Stimulated activated CD4-positive, alpha-beta T cell treated with anti-CD3 and anti-CD28 coated beads, Interleukin-12 subunit alpha, Interleukin-12 subunit beta, amount 100 ng/mL, for 48 hours (primary cell): ENCODE data around the gene TRPM2.
"Not testable (repeated sequence)": the region's sequence is repeated elsewhere in the genome, so short reads cannot be mapped to it uniquely, and the experiment has no call there.

Experiments
- DNase-seq, 3 donors: peaks; one replicate each; pipeline ENCODE4 v3.0.0-alpha.2; 2020; ENCODE audit warnings: low read depth in 2 of 3, low spot score in 1 of 3

Gene TRPM2

DNA sequence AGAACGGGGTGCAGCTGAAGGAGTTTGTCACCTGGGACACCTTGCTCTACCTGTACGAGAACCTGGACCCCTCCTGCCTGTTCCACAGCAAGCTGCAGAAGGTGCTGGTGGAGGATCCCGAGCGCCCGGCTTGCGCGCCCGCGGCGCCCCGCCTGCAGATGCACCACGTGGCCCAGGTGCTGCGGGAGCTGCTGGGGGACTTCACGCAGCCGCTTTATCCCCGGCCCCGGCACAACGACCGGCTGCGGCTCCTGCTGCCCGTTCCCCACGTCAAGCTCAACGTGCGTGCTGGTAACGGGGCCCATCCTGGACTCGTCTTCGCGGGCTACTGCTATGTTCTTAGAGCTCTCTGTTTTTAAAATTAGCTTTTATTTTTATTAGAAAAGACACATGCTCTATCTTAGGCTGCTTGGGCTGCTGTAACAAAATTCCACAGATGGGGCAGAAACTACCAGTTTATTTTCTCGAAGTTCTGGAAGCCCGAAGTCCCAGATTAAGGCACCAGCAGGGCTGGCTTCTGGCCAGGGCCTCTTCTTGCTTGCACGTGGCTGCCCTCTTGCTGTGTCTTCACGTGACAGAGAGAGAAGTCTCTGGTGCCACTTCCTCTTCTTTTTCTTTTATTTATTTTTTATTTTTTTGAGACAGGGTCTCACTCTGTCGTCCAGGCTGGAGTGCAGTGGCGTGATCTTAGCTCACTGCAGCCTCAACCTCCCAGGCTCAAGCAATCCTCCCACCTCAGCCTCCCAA is 38.1 kb downstream of the TRPM2 start:
- DNase-seq: no peak

DNA sequence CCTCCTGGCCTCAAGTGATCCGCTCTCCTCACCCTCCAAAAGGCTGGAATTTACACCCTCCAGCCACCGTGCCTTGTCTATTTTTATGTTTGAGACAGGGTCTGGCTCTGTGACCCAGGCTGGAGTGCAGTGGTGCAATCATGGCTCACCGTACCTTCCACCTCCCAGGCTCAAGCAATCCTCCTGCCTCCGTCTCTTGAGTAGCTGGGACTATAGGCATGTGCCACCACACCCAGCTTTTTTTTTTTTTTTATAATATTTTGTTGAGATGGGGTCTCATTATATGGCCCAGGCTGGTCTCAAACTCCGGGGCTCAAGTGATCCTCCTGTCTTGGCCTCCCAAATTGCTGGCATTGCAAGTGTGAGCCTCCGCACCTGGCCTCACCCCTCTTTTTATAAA is 38.8 kb downstream of the TRPM2 start:
- no peak for DNase-seq

DNA sequence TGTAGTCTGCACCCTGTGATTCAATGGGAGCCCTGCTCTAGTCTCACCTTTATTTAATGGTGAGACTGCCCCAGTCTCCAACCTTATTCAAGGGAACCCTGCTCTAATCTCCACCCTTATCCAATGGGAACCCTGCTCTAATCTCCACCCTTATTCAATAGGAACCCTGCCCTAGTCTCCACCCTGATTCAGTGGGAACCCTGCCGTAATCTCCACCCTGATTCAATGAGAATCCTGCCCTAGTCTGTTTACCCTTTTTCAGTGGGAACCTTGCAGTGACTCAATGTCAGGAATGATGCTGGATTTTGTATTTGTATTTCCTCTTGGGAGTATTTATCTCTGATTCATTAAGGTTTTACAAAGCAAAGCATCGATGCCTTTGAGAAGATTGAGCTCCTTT is 39.5 kb downstream of the TRPM2 start:
- no peak for DNase-seq

DNA sequence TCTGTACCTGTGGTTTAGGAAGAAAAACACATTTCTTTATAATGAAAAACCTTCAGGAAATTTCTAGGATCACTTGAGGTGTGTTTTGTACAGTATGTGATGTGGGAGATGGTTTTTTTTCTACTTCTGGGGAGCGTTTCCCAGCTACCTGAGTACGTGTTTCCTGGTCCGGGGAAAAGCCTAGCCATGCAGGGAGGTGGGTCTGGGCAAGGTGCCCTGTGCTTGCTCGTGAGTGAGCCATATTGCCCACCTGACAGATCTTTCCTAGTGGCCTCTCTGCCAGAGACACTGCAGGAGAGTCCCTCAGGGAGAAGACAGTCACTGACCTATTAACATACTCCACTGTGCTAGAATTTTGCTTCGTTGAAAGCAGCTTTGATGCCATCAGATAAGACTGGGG is 41.3 kb downstream of the TRPM2 start:
- DNase-seq: no peak

DNA sequence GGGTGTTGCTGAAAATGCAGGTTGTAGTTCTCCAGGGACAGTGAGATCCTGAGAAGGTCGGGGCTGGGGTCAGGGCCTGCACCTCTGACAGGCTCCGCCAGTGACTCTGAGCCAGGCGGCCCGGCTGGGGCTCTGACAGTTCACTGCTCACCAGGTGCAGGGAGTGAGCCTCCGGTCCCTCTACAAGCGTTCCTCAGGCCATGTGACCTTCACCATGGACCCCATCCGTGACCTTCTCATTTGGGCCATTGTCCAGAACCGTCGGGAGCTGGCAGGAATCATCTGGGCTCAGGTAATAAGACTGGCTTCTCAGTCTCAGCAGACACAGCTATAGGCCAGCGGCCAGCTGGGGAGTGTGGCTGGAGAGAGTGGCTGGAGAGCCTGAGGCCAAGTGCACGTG is 41.8 kb downstream of the TRPM2 start:
- DNase-seq: no peak

DNA sequence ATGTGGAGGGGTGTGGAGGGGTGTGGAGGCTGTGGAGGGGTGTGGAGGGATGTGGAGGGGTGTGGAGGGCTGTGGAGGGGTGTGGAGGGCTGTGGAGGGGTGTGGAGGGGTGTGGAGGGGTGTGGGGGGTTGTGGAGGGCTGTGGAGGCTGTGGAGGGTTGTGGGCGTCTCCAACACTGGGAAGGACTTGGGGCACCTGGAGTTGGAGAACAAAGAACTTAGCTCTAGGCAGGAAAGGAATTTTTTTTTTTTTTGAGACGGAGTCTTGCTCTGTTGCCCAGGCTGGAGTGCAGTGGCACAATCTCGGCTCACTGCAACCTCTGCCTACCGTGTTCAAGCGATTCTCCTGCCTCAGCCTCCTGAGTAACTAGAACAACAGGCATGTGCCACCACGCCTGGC is 43.4 kb downstream of the TRPM2 start:
- DNase-seq: not testable (repeated sequence)

DNA sequence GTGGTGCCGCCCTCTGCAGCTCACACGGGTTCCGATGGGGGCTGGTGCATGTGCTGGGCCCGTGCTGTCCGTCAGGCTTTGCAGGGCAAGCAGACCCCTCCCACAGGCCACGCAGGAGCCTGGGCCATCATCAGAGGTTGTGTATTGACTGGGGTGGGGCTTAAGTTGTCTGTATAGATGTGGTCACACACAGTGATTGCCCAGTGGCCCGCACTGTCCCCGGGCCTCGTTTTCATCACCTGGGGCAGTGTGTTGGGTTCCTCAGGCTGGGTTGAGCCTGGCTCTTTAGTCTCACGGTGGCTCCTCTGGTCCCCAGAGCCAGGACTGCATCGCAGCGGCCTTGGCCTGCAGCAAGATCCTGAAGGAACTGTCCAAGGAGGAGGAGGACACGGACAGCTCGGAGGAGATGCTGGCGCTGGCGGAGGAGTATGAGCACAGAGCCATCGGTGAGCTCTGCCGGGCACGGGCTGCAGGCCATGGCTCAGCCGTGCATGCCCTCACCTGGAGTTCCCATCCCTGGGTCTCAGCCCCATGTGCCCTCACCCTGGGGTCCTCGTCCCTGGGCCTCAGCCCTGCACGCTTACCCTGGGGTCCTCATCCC is 44.1 kb downstream of the TRPM2 start:
- no peak for DNase-seq

DNA sequence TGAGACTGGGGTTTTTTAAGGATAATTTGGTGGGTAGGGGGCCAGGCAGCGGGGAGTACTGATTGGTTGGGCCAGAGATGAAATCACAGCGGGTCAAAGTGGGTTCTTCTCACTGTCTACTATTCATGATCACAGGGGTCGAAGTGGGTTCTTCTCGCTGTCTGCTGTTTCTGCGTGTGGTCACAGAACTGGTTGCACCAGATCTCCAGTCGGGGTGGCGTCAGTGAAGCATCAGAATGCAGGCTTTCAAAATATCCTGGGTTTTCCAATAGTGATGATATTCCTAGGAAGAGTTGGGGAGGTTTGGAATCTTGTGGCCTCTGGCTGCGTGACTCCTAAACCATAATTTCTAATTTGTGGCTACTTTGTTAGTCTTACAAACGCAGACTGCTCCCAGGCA is 45.1 kb downstream of the TRPM2 start:
- no peak for DNase-seq

DNA sequence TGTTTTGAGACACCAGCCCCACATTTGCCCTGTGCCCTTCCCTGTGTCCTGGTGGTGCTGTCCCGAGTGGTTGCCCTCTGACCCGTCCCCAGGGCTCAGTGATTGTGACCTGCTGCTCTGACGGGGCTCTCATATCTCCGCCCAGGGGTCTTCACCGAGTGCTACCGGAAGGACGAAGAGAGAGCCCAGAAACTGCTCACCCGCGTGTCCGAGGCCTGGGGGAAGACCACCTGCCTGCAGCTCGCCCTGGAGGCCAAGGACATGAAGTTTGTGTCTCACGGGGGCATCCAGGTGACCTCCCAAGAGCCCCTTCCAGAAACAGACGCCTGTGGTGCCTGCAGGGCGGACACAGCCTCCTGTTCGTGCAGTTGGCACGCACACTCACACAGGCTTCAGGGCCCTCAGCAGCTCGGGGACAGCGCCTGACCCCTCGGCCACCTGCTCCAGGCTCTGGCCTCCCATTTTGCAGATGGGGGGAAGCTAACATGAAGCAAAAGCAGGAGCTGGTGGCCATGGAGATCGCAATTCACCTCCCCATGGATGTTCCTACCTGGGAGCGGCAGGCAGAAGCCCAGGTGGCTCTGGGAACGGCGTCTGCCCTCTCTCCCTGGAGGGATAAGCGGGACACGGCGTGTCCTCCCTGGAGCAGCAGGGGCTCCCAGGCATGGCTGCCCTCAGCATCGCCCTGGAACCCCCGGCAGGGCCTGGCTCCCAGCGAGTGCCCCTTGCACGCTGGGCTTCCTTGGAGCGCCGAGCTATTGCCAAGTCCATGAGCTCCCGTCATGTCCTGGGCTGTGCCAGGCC is 45.9 kb downstream of the TRPM2 start:
- DNase-seq: no peak

DNA sequence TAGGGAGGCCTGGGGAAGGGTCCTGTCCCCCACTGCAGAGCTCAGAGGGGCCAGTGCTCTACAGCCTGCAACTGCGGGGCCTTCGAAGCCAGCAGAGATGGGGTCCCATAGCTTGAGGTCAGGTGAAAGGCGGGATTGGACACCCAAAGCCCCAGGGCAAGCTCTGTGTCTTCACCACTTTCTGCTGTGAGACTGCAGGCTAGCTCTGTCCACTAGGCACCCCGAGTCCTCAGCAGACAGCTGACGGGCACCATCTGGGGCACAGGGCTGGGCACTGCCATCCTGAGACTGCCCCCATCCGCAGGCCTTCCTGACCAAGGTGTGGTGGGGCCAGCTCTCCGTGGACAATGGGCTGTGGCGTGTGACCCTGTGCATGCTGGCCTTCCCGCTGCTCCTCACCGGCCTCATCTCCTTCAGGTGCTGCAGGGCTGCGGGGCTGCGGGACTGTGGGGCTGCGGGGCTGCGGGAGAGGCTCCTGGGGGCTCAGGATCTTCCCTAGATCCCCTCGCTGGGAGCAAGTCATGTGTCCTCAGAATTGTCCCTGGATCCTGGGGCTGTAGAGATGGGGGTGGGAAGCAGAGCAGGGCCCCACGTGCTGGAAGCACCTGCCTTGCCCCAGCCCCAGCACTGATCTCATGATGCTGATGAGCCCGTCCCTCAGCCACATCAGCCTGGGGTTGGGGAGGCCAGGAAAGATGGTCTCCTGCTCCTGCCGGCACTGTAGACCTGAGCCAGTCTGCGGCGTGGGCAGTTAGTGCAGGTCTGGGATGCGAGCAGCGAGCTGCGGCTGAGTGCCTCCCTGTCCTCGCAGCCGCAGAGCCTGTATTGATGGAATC is 46.8 kb downstream of the TRPM2 start:
- DNase-seq: no peak

DNA sequence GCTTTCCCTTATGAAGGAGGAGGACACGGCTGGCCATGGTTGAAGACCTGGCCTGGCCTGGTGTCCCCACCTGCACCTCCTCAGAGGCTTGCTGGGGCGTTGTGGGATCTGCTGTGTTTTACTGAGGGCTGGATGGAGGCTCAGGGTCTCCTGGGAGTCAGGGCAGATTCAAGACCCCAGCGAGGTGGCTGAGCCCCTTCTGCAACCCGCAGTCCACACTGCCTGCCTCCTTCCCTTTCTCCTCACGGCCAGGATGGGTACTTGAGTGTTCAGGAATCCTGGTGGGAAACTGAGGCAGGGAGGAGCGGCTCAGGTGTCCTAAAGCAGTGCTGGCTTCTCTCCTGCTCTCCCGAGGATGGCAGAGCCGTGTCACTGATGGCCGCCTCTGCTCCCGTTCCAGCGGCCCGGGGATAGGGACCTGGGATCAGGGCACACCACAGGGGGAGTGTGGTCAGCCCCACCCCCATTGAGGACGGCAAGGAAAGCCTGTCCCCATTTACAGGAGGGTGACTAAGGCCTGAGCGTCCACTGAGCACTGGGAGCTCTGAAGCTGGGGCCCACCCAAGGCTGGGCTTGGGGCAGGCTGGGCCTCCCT is 47.5 kb downstream of the TRPM2 start:
- no peak for DNase-seq

DNA sequence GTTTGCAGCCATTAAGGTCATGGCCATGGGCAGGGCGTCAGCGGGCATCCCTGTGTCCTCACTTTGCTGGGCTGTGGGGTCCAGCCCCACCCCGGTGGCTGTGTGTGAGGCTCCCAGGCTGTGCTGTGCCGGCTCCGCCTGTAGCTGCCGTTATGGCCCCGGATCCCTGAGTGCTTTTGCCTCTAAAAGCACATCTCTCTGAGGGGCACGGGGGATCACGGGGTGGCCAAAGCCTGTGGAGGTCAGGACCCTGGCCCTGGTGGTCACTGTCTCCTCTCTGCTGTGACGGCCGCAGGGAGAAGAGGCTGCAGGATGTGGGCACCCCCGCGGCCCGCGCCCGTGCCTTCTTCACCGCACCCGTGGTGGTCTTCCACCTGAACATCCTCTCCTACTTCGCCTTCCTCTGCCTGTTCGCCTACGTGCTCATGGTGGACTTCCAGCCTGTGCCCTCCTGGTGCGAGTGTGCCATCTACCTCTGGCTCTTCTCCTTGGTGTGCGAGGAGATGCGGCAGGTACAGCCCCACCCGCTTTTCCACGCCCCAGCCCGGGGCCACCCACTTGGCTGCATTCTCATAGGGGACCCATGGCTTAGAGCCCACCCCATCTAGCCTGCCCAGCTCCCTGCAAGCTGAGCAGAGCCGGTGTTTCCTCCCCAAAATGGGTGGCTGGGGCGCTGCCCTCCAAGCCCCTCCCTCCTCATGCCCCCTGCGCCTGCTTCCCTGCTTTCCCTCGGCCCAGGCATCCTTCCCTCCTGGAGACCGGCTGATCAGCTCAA is 48.2 kb downstream of the TRPM2 start:
- DNase-seq: no peak

DNA sequence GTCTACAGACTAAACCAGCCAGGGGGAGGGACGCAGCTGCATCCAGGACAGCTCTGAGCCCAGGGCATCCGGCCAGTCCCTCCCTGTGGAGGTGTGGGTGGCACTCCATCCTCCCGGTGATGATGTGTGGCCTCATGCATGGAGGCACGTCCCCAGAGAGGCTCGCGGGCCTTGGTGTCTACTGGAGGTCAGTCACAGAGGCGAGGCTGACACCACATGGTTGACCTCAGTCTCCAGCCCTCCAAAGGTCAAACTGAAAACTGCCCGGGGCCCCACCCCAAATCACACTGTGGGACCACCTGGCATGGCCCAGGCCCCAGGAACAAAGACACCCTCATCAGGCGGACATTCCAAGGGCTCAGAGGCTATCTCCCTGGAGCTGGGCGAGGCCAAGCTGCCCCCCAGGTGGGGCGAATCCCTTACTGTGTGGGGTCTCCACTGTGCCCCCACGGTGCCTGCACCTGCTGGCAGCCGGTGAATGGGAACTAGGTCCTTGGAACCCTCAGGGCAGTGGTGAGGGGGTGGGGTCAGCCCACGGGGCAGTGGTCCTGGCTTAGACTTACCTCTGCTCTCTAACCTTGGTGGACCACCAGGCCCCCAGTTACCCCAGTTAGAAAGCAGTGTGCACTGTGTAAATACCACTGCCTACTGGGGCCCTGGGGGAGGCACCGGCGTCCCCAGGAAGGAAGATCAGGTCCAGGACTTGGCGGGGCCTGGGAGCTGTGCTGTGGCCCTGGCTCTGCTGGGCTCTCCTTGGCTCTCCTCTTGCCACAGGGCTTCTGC is 49.1 kb downstream of the TRPM2 start:
- no peak for DNase-seq

DNA sequence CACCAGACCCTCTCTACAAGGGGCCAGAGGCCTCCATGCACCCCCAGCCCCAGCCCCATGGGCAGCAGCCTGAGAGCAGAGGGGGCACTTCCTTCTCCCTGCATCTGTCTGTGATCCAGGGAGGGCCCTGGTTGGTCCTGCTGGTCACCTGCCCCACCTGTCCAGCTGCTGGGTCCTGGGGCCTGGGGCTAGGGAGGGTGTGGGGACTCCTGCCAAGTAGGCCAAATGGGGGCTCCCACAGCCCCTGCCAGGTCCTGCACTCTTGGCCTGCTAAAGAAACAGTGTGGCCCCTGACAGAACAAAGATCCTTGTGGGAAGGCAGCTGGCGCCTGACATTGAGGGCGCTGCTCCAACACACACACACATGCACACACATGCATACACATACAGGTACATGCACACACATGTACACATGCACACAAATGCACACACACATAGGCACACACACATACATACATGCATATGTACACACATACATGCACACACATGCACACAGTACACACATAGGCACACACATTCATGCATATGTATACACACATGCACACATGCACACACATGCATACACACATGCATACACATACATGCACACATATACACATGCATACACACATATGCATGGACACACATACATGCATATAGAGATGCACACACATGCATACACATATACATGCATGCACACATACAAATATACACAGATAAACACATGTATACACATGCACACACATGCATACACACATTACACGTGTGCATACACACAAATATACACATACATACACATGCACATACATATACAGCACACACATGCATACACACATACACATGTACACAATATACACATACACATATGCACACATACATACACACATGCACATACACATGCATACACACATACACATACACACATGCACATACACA is 49.9 kb downstream of the TRPM2 start:
- DNase-seq: no peak

DNA sequence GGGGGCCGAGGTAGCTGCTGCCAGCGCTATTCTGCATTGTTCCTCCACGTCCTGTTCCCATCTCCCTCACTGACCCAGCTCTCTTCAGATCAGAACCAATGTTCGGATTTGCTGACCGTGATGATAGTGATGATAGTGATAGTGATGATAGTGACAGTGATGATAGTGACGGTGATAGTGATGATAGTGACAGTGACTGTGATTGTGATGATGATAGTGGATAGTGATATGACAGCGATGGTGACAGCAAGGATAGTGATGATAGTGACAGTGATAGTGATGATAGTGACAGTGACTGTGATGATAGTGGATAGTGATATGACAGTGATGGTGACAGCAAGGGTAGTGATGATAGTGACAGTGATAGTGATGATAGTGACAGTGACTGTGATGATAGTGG is 51.1 kb downstream of the TRPM2 start:
- not testable (repeated sequence) for DNase-seq

DNA sequence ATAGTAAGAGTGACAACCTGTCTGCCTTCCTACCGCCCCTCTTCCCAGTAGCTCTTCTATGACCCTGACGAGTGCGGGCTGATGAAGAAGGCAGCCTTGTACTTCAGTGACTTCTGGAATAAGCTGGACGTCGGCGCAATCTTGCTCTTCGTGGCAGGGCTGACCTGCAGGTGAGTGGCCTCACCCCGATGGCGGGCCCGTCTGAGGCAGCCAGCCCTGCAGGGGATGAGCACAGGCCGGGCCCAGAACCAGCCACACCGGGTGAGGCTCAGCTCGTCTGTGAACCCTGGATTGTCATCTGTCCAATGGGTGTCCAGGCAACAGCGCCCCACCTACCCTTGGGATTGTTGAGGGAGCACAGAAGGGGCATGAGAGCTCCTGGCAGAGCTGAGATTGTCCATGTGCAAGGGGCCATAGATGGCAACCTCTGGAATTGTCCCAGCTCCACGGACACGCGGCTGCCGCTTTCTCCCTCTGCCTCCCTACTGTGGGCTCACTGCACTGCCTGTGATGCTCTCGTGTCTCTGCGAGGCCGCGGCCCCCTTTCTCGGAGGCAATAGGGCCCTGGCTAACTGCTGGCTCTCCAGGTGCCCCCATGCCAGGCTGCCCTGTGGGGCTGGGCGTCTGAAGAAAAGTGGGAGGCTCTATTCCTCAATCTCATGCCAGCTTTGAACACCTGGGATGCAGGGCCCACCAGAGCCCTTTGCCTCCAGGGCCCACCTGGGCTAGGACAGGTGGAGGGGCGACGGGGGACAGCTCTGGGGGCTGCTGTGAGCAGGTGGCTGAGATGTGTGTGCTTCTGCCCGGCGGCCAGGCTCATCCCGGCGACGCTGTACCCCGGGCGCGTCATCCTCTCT is 51.9 kb downstream of the TRPM2 start:
- DNase-seq: no peak
